WI38 (cell line): ENCODE measurements around the gene AFF3.

Source experiments
- H3K4me3 ChIP-seq: 2 replicates; pipeline ENCODE4 v1.5.1; 2011; ENCODE audit warnings: low read depth, mild to moderate bottlenecking, control low read depth, low read length
- TF ChIP-seq, protein P1 (sequence below): IDR thresholded peaks from 2 replicates; pipeline ENCODE4 v1.5.1; 2012; ENCODE audit warnings: low read depth, mild to moderate bottlenecking, control low read depth, low read length

The AFF3 gene

DNA sequence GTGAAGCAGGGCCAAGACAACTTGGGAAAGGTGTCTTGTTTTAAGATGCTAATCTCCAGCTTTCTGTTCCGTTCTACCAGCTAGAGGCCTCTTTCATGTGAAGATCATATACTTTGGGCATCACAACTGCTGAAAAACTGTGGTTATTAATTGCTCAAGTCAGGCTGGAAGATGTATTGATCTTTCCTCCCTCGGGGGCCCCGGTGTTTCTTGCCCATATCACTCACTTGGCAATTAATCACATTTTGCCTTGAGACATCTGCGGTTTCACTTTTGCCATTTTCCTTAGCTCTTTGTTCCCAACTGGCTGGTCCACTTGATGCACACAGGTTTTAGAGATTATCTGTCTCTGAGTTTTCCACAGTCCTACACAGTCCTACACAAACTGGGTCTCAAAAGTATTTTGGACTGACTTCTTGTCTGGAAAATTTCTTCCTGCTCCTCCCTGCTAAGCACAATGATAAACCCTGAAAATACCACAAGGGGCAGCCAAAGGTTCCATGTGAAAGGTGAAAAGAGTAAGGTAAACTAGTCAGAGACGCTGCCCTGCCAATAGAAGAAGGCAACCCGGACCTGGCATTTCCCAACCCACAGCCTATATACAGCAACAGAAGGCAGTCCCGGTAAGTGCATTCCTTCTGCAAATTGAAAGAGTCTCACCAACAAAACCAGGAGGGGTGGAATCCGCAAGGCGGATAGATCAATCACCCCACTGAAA, 181.0 kb downstream of the AFF3 start:
- no peak overlapping the region for H3K4me3 ChIP-seq
- TF ChIP-seq, protein P1, sequence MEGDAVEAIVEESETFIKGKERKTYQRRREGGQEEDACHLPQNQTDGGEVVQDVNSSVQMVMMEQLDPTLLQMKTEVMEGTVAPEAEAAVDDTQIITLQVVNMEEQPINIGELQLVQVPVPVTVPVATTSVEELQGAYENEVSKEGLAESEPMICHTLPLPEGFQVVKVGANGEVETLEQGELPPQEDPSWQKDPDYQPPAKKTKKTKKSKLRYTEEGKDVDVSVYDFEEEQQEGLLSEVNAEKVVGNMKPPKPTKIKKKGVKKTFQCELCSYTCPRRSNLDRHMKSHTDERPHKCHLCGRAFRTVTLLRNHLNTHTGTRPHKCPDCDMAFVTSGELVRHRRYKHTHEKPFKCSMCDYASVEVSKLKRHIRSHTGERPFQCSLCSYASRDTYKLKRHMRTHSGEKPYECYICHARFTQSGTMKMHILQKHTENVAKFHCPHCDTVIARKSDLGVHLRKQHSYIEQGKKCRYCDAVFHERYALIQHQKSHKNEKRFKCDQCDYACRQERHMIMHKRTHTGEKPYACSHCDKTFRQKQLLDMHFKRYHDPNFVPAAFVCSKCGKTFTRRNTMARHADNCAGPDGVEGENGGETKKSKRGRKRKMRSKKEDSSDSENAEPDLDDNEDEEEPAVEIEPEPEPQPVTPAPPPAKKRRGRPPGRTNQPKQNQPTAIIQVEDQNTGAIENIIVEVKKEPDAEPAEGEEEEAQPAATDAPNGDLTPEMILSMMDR = no peak

DNA sequence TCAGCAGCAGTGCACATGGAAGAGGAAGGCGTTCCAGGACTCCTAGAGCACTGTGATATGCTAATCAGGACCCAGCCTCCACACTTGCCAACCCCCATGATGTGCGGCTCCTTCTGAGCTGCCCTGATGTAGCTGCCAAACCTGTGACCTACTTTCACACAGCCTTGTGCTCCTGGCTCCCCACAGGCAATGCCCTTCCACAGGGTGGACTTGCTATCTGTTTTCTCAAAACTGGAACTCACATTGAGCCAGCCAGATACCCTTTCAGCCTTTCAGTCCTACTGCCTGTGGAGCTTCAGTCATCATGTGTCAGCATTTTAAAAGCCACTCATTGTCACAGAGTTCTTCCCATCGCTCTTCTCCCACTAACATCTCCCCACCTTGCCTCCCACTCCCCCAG, 181.6 kb downstream of the AFF3 start:
- 0 out of 2 replicates have a peak overlapping the region, but pooled peaks have one; percentile 1 for H3K4me3 ChIP-seq
- TF ChIP-seq, protein P1 = no peak

DNA sequence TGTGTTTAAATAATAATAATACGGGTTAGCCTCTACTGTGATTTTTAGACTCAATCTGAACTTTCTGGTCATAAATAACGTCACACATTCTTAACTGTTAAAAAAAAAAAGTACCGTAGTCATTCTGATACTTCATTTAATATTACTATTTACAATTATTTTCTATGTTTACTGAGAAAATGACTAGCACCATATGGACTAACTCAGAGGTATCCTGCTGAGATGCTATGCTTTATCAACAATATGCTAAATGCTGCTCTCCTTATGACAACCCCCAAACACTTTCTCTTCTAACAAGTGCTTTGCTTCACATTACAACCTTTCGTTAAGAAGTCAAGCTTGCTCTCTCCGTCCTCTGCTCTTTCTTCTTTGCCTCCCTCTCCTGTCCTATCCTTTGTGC, 182.1 kb downstream of the AFF3 start:
- 0 out of 2 replicates have a peak overlapping the region, but pooled peaks have one; percentile 1 for H3K4me3 ChIP-seq
- TF ChIP-seq, protein P1 = no peak

DNA sequence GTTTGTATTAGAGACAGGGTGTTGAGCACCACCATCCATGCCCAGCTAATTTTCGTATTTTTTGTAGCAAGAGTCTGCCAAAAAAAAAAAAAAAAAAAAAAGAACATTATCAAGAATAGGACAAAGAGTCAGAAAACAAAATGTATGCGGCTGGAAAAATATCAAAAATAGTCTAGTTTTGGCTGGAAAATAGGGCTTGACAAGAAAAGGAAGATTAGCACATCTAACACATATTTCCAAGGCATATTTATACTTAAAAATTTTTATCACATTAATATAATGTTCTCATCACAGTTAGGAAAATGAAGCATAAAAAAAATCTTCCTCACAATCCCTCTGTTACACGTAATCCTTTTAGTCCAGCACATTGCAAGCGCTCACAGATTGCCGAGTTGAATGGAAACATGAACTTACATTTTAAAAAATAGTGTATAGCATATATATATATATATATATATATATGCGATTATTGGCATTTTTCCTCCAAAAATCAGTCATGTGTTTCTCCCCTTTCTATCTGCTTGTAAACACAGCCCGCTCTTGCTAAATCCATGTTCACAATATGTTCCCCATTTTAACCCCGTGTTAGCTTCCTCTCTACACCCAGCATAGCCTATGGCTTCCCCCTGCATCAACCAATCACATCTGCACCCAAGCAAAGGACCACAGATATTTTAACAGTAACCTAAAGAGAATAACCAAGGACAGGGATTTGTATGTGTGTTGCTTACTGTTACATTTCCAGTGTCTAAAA, 183.0 kb downstream of the AFF3 start:
- H3K4me3 ChIP-seq = no peak overlapping the region

DNA sequence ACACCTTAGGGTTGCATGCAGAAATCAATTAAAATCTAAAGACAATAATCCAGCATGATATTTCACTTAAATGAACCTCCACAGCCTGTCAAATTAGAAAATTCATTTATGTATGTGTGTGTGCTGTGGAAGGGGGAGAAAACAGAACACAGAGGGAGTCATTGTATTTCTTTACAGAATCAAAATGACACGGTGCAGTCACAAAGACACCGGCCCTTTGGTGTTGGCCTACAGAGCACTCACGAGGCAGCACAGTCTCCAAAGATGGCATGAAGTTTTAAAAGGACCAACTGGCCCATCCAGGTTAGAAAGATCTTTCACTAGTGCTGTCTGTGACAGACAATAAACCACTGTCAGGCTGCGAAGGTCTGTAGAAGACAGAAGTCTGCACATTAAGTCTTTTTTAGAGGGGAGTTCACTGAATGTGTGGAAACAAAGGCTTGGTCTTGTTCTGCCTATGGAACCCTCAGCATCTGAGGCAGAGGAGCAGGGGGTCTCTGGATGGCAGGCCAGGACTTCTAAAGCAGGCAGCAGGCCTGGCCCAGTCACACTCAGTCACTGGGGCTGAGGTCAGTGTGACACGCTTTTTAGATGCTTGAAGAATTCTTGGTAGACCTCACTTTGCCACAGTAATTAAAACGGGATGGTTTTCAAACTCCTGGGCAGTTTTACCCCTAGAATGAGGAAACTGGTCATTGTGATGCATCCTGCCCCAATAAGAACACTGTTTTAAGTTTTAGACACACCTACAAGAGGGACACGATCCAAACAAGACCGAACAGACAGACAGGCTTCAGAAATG, 184.9 kb downstream of the AFF3 start:
- TF ChIP-seq, protein P1 = no peak
- H3K4me3 ChIP-seq = no peak overlapping the region

More for the DNA sequence above, 183.0 kb downstream of the AFF3 start:
- TF ChIP-seq, protein P1 = no peak

DNA sequence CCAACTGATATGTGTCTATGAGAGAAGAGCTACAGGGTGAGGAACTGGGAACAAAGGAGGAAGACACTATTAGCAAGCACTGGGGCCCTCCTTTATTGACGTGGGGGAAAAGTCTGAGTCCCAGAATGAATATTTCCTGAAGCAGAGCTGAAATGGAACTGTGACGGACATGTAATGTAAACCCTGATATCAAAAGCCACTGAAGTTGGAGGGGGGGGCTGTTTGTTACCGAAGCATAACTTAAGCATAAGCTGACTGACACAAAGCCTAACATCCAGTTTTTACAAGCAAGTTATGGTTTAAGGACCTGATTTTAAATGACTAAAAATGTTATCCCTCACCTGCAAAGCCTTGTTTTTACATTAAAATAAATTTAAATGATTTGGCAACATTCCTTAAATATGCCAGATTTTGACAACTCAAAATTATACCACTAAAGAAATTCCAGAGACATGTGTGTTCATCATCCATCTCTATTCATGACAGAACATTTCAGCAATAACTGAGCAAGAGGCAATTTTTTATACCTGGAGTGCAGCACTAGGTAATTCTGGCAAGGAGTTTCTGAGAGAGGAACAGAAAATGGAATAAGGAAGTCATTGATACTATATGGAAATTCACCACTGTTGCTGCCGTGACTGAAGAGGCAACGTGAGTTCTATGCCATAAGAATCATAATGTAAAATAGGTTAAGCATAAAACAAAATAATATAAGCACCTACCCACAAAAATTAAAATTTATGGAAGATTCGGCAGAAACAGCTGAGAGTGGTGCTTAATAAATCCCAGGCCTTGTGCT, 186.0 kb downstream of the AFF3 start:
- TF ChIP-seq, protein P1 = no peak
- H3K4me3 ChIP-seq = no peak overlapping the region
